Activated CD4-positive, alpha-beta T cell treated with anti-CD3 and anti-CD28 coated beads for 24 hours (primary cell): ENCODE measurements around the gene NABP1.

ENCODE experiments used
- DNase-seq, 2 donors: peaks; one replicate each; pipeline ENCODE4 v3.0.0-alpha.2; 2020; ENCODE audit warnings: low read depth in 2 of 2

Gene NABP1

GRCh38 chr2:191680639-191681038 is 2.7 kb downstream of the NABP1 start:
- no peak for DNase-seq

GRCh38 chr2:191682126-191682525 is 4.2 kb downstream of the NABP1 start:
- no peak for DNase-seq

GRCh38 chr2:191686066-191686465 is 8.1 kb downstream of the NABP1 start:
- no peak for DNase-seq

- DNase-seq, result no peak
These were observed 8.8 kb downstream of the NABP1 start for GRCh38 chr2:191686729-191687128.

GRCh38 chr2:191687867-191688266 is 9.9 kb downstream of the NABP1 start:
- no peak for DNase-seq

- no peak for DNase-seq
These were observed 11.2 kb downstream of the NABP1 start for GRCh38 chr2:191688934-191689695.

- no peak for DNase-seq
These were observed 12.4 kb downstream of the NABP1 start for GRCh38 chr2:191690327-191690726.

- peak in 1 of 2 donors; percentile 32 for DNase-seq
These were observed 13.2 kb downstream of the NABP1 start for GRCh38 chr2:191691016-191691735.

GRCh38 chr2:191691898-191692297 is 14.0 kb downstream of the NABP1 start:
- no peak for DNase-seq

- no peak for DNase-seq
These were observed 14.7 kb downstream of the NABP1 start for GRCh38 chr2:191692502-191693115.

- no peak for DNase-seq
These were observed 15.2 kb downstream of the NABP1 start for GRCh38 chr2:191693166-191693565.

GRCh38 chr2:191693778-191694177 is 15.8 kb downstream of the NABP1 start:
- DNase-seq, result no peak

- no peak for DNase-seq
These were observed 18.1 kb downstream of the NABP1 start for GRCh38 chr2:191696001-191696400.

- no peak for DNase-seq
These were observed 19.0 kb downstream of the NABP1 start for GRCh38 chr2:191696966-191697365.

GRCh38 chr2:191697870-191698269 is 19.9 kb downstream of the NABP1 start:
- no peak for DNase-seq

GRCh38 chr2:191699341-191699945 is 21.5 kb downstream of the NABP1 start:
- DNase-seq, result no peak

- no peak for DNase-seq
These were observed 23.1 kb downstream of the NABP1 start for GRCh38 chr2:191701029-191701428.

- no peak for DNase-seq
These were observed 23.8 kb downstream of the NABP1 start for GRCh38 chr2:191701696-191702095.

GRCh38 chr2:191703079-191703725 is 25.3 kb downstream of the NABP1 start:
- no peak for DNase-seq

GRCh38 chr2:191705084-191705483 is 27.1 kb downstream of the NABP1 start:
- DNase-seq, result no peak

- DNase-seq, result no peak
These were observed 27.8 kb downstream of the NABP1 start for GRCh38 chr2:191705701-191706100.

GRCh38 chr2:191706791-191707190 is 28.9 kb downstream of the NABP1 start:
- no peak for DNase-seq
